K562 (cell line): ENCODE data around the gene HYPK. TPM values are rescaled to one million over a fixed set of nuclear protein-coding genes. Genes with fewer than 3 reads are reported as not detected.
A peak's percentile ranks its signal among the peaks of the same experiment; 100 is the strongest.

Source experiments
- ATAC-seq: fragments of 200-7000 bp; cut with Tn5 transposase; 3 replicates; pipeline ENCODE4 v1.9.1; 2020; ENCODE audit warnings: moderate library complexity
- BruUV-seq: library from RNA; stranded (reverse); fragments of 400-500 nt; replicated peaks from 2 replicates; lab custom pipeline; 2021; lab: Mats Ljungman, UMichigan
- CTCF ChIA-PET: fragments of 300-600 bp; formaldehyde crosslinking; extraction: SDS; loops from one replicate; lab custom pipeline; 2021; ENCODE audit warnings: low intra/inter-chr PET ratio; lab: Yijun Ruan, JAX
- POLR2A ChIA-PET: fragments of 300-600, 350-650 bp; sonication (Branson Sonifier 250); formaldehyde crosslinking; extraction: SDS; loops from one replicate; lab custom pipeline; 2021; ENCODE audit warnings: antibody characterized with exemption, inconsistent platforms; lab: Yijun Ruan, JAX
- DNase-seq, 4 experiments: peaks; one replicate each; pipeline versions ENCODE4 v3.0.0 to v3.0.0-alpha.2; 2011 to 2018; ENCODE audit warnings: low spot score in 3 of 4, mixed read lengths in 3 of 4; ENCODE audit errors: extremely low read depth in 1 of 4
- FAIRE-seq: peaks from 2 replicates; lab custom pipeline; 2011; peaks lifted over from hg19 to GRCh38; lab: Jason Lieb, UNC
- H2AFZ ChIP-seq: 2 replicates; pipeline ENCODE4 v1.6.0; 2011; ENCODE audit warnings: low read depth, low read length, control low read depth, inconsistent platforms
- H3K27ac ChIP-seq: fragments of 200-600 bp; 3 replicates; pipeline ENCODE4 v1.8.0; 2011; ENCODE audit warnings: low read depth, mild to moderate bottlenecking, control low read depth, inconsistent platforms, low read length, moderate library complexity, mixed read lengths; ENCODE audit errors: extremely low read depth
- H3K27me3 ChIP-seq, 2 experiments: fragments of 300-600 bp in 1 of 2; 2 replicates in 1 of 2; 3 replicates in 1 of 2; pipeline versions ENCODE4 v1.6.0 to v1.8.0; 2011; ENCODE audit warnings: inconsistent platforms in 2 of 2, low read length in 2 of 2, mild to moderate bottlenecking in 1 of 2, mixed read lengths in 1 of 2, moderate library complexity in 1 of 2; ENCODE audit not compliant: control insufficient read depth in 2 of 2, insufficient read depth in 2 of 2
- H3K36me3 ChIP-seq: fragments of 300-600 bp; 3 replicates; pipeline ENCODE4 v1.8.0; 2011; ENCODE audit warnings: mild to moderate bottlenecking, low read length, inconsistent platforms; ENCODE audit not compliant: control insufficient read depth, insufficient read depth
- H3K4me1 ChIP-seq, 2 experiments: fragments of 200-600 bp in 1 of 2; replicated peaks in 1 of 2; 2 replicates in 1 of 2; 3 replicates in 1 of 2; pipeline versions ENCODE4 v1.5.1 to v1.8.0; 2011; ENCODE audit warnings: inconsistent platforms in 2 of 2, low read length in 2 of 2, mild to moderate bottlenecking in 1 of 2, mixed read lengths in 1 of 2, moderate library complexity in 1 of 2; ENCODE audit not compliant: control insufficient read depth in 2 of 2, insufficient read depth in 2 of 2
- H3K4me2 ChIP-seq: 2 replicates; pipeline ENCODE4 v1.6.1; 2011; ENCODE audit warnings: low read length, control low read depth, inconsistent platforms, mixed read lengths; ENCODE audit not compliant: insufficient read depth
- H3K4me3 ChIP-seq: fragments of 200-600 bp; sonication (generic), shearing (Covaris generic); 2 replicates; pipeline ENCODE4 v1.5.1; 2016; ENCODE audit warnings: control low read depth, inconsistent platforms
- H3K79me2 ChIP-seq: fragments of 200-600 bp; 3 replicates; pipeline ENCODE4 v1.8.0; 2011; ENCODE audit warnings: low read length, inconsistent platforms; ENCODE audit not compliant: control insufficient read depth, insufficient read depth
- H3K9ac ChIP-seq, 2 experiments: 2 replicates each; pipeline versions ENCODE4 v1.6.0 to v1.6.1; 2011; ENCODE audit warnings: low read depth in 2 of 2, low read length in 2 of 2, control low read depth in 1 of 2, inconsistent platforms in 1 of 2, mild to moderate bottlenecking in 1 of 2, mixed read lengths in 1 of 2; ENCODE audit not compliant: insufficient read depth in 1 of 2
- H3K9me1 ChIP-seq: one replicate; pipeline ENCODE4 v1.6.0; 2011; ENCODE audit warnings: inconsistent platforms, mild to moderate bottlenecking, low read length, moderate library complexity; ENCODE audit not compliant: control insufficient read depth, insufficient read depth
- H3K9me3 ChIP-seq: replicated peaks from 2 replicates; pipeline ENCODE4 v1.5.1; 2011; ENCODE audit warnings: low read depth, low read length, inconsistent platforms; ENCODE audit not compliant: control insufficient read depth, insufficient read depth
- H4K20me1 ChIP-seq: replicated peaks from 2 replicates; pipeline ENCODE4 v1.6.1; 2011; ENCODE audit warnings: low read length, inconsistent platforms, mixed read lengths; ENCODE audit not compliant: control insufficient read depth, insufficient read depth
- EHMT2 ChIP-seq: fragments of 450-650 bp; IDR thresholded peaks from 2 replicates; pipeline ENCODE4 v1.6.1; 2018; ENCODE audit warnings: antibody characterized with exemption
- ELF2 ChIP-seq: fragments of 250-450 bp; sonication (Bioruptor Pico); IDR thresholded peaks from 2 replicates; pipeline ENCODE4 v1.5.0; 2021; ENCODE audit warnings: mild to moderate bottlenecking
- KDM5B ChIP-seq: fragments of 200-600 bp; sonication (generic); IDR thresholded peaks from 2 replicates; pipeline ENCODE4 v1.6.1; 2012; ENCODE audit warnings: low read depth, mild to moderate bottlenecking, moderate library complexity, low read length, control low read depth, inconsistent platforms; ENCODE audit not compliant: insufficient replicate concordance
- MEIS2 ChIP-seq: fragments of 450-650 bp; IDR thresholded peaks from 2 replicates; pipeline ENCODE4 v1.6.1; 2014; ENCODE audit warnings: mild to moderate bottlenecking; ENCODE audit not compliant: partially characterized antibody
- MIER1 ChIP-seq: fragments of 450-650 bp; IDR thresholded peaks from 2 replicates; pipeline ENCODE4 v1.6.1; 2016; ENCODE audit warnings: antibody characterized with exemption, mild to moderate bottlenecking, low read depth
- RERE ChIP-seq: sonication (generic); formaldehyde crosslinking; IDR thresholded peaks from 2 replicates; pipeline ENCODE4 v1.8.0; 2023; ENCODE audit warnings: missing genetic modification reagents, mild to moderate bottlenecking, borderline replicate concordance
- TEAD2 ChIP-seq: fragments of 450-650 bp; IDR thresholded peaks from 2 replicates; pipeline ENCODE4 v1.6.1; 2016; ENCODE audit warnings: missing genetic modification characterization, control low read depth, missing compliant biosample characterization
- WGBS: fragments of 100-300 bp; shearing (Covaris generic); methylation state at CpG from one replicate; pipeline ENCODE4 v1.1.6; 2016; ENCODE audit warnings: low coverage, mixed read lengths; ENCODE audit not compliant: insufficient coverage; ENCODE audit errors: missing lambda C conversion rate; 5-methylcytosine and 5-hydroxymethylcytosine counted together
- in situ Hi-C: fragments of 300-500 bp; cut with MboI; formaldehyde crosslinking; loops from 4 replicates; pipeline ENCODE4 v1.15.0; 2018; ENCODE audit warnings: inconsistent platforms, mixed read lengths
- intact Hi-C: fragments of 100-400 bp; cut with micrococcal nuclease; formaldehyde crosslinking; loops from 2 replicates; pipeline ENCODE4 v1.14.2; 2022
- polyA plus RNA-seq, 8 experiments: library from polyadenylated mRNA; depleted of rRNA in 4 of 8; stranded (reverse) in 5 of 8; unstranded in 3 of 8; fragments of >200 nt; fragmentation: Nextera tagmentation in 2 of 8; fragmentation: Illumina TruSeq in 1 of 8; extraction: Ambion mirVana in 2 of 8; extraction: Trizol in 1 of 8; gene quantifications; 2 replicates each; pipeline versions ENCODE4 v1.2.1 to v1.2.3, GENCODE V29; 2011 to 2014; ENCODE audit warnings: inconsistent platforms in 1 of 8, missing spikeins in 1 of 8
- total RNA-seq, 7 experiments: library from RNA; depleted of rRNA in 6 of 7; stranded (reverse); fragments of >200 nt in 6 of 7; fragmentation: Illumina TruSeq in 2 of 7; extraction: Trizol in 2 of 7; gene quantifications; 2 replicates each; pipeline versions ENCODE4 v1.2.1 to v1.2.3, GENCODE V29; 2011 to 2021; ENCODE audit warnings: low replicate concordance in 1 of 7

Gene HYPK
- total and polyA plus RNA-seq, 9 of the 15 experiments (the other 6 are each of a cell fraction or from before 2014, with no cell fraction given), result 7.2 to 28.0 (median 21.1) TPM

- TF ChIP-seq RERE, result no peak
- no peak for TF ChIP-seq TEAD2 (tag)
Measured at GRCh38 chr15:43793647-43794046, 6.8 kb upstream of the HYPK start (continued).

GRCh38 chr15:43794269-43795037, 5.9 kb upstream of the HYPK start:
- H3K4me1 ChIP-seq, result peaks cover 34 to 40% of the 10 kb centered on the region in 2 experiments
- CTCF ChIA-PET, result no interaction called here
- intact Hi-C loops, result no loop called here
- no peak for FAIRE-seq
- POLR2A ChIA-PET, result interaction anchor here (0.5 to 4.5 kb wide), 8 partner anchors 8 to 1521 kb away, joined by 3 to 26 read pairs (median 4); partner anchors contain the start of genes GANC, MFAP1 and TMEM87A
- peak overlapping the region; percentile 99; the same call in 1 of the 3 replicates for H3K27ac ChIP-seq
- peak overlapping the region; percentile 7; the same call in 1 of the 2 replicates for H3K4me2 ChIP-seq
- H3K9me3 ChIP-seq, result no peaks in the 10 kb centered on the region
- in situ Hi-C loops, result no loop called here
- peaks cover 17% of the 10 kb centered on the region; the same call in 1 of the 2 replicates for H4K20me1 ChIP-seq
- no peak overlapping the region for H3K4me3 ChIP-seq
- WGBS, result 83% methylated on average over 9 of the region's 9 CpGs
- ATAC-seq, result no peak
- peaks cover 36% of the 10 kb centered on the region for H3K79me2 ChIP-seq
- no peaks in the 10 kb centered on the region for H3K27me3 ChIP-seq
- no TSS peak for BruUV-seq
- H3K9me1 ChIP-seq, result peaks cover 17% of the 10 kb centered on the region
- H2AFZ ChIP-seq, result no peak overlapping the region
- peak overlapping the region; percentile 33 to 72; a peak in 3 of 4 replicates for H3K9ac ChIP-seq
- DNase-seq, result no peak
- peaks cover 55% of the 10 kb centered on the region for H3K36me3 ChIP-seq
- TF ChIP-seq MIER1 (peak; percentile 74; the same call in 1 of the 2 replicates), MEIS2 (no peak), EHMT2 (peak; percentile 63; the same call in 1 of the 2 replicates), ELF2 (no peak), KDM5B (peak; percentile 19)
